Suprapubic skin (tissue), 3 donors: ENCODE data around the gene KDM2B.

ENCODE experiments used
- CTCF ChIP-seq, 2 donors: fragments of 200-600 bp in 1 of 2; fragments of 450-650 bp in 1 of 2; sonication (generic) in 1 of 2; IDR thresholded peaks; one replicate each; pipeline ENCODE4 v1.5.1; 2016 to 2019; ENCODE audit warnings: antibody characterized with exemption in 2 of 2, mild to moderate bottlenecking in 1 of 2, moderate library complexity in 1 of 2
- POLR2A ChIP-seq, 2 donors: fragments of 450-650 bp; IDR thresholded peaks; one replicate each; pipeline ENCODE4 v1.6.1; 2017; ENCODE audit warnings: antibody characterized with exemption in 2 of 2, mild to moderate bottlenecking in 2 of 2, moderate library complexity in 2 of 2

- TF ChIP-seq POLR2A (IDR thresholded peaks at IDR 0.05) = no peak
- no peak for TF ChIP-seq CTCF (IDR thresholded peaks at IDR 0.05)
Measured at GRCh38 chr12:121495746-121496145, 85.1 kb downstream of the KDM2B start.
